Fibroblast of pulmonary artery (primary cell): Measurements from ENCODE around the gene CACNA1G.

Source experiments
- DNase-seq: peaks from one replicate; pipeline ENCODE4 v3.0.0-alpha.2; 2010; ENCODE audit warnings: low read depth
- H3K4me3 ChIP-seq: replicated peaks from 2 replicates; pipeline ENCODE4 v1.5.1; 2011; ENCODE audit warnings: low read depth, mild to moderate bottlenecking, control low read depth, low read length, moderate library complexity
- CTCF ChIP-seq: IDR thresholded peaks from 2 replicates; pipeline ENCODE4 v1.5.1; 2011; ENCODE audit warnings: mild to moderate bottlenecking, control low read depth, low read length, inconsistent platforms; ENCODE audit errors: missing control alignments

CACNA1G gene

GRCh38 chr17:50551433-50551815 lies 9.1 kb upstream of the CACNA1G start:
- H3K4me3 ChIP-seq: no peak overlapping the region
- no peak for DNase-seq
- TF ChIP-seq CTCF: no peak

- DNase-seq: no peak
- H3K4me3 ChIP-seq: no peak overlapping the region
- no peak for TF ChIP-seq CTCF
Observed at GRCh38 chr17:50551884-50552283, 8.6 kb upstream of the CACNA1G start.

- no peak for TF ChIP-seq CTCF
- no peak for DNase-seq
- no peak overlapping the region for H3K4me3 ChIP-seq
Observed at GRCh38 chr17:50554201-50554600, 6.3 kb upstream of the CACNA1G start.

GRCh38 chr17:50556803-50557202 lies 3.7 kb upstream of the CACNA1G start:
- H3K4me3 ChIP-seq: no peak overlapping the region
- no peak for DNase-seq
- no peak for TF ChIP-seq CTCF

- TF ChIP-seq CTCF: no peak
- no peak overlapping the region for H3K4me3 ChIP-seq
- DNase-seq: no peak
Observed at GRCh38 chr17:50557630-50558029, 2.9 kb upstream of the CACNA1G start.

- TF ChIP-seq CTCF: no peak
- no peak overlapping the region for H3K4me3 ChIP-seq
- DNase-seq: no peak
Observed at GRCh38 chr17:50558091-50558490, 2.4 kb upstream of the CACNA1G start.

- H3K4me3 ChIP-seq: no peak overlapping the region
- no peak for DNase-seq
- TF ChIP-seq CTCF: no peak
Observed at GRCh38 chr17:50558581-50558940, 2.0 kb upstream of the CACNA1G start.
